Measurements from ENCODE around the gene GAS5. TPM values are rescaled to one million over a fixed set of nuclear protein-coding genes. Genes with fewer than 3 reads are reported as not detected.

The GAS5 gene
- polyA plus RNA-seq, 1 of the 3 experiments (the other 2 are of a cell fraction): 961 TPM

DNA sequence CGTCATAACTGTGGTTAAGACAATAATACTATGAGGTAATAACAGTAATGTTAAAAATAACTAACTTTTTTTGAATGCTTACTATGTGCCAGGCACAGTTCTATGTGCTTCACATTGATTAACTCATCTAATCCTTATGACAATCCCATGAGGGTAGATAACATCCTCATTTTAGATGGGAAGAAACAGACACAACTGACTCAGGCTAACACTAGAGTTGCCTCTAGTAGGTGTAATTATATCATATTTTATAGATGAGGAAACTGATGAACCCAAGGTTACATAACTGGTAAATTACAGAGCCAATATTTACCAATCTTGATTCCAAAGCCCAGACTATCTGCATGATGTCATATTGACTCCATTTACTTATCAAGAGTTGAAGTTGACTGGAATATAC lies 25.8 kb upstream of the GAS5 start:
- Histone ChIP-seq H3K27ac (ENCODE audit: low read depth in 2 of 2, low read length in 1 of 2) (no peak overlapping the region), H3K4me1 (ENCODE audit: control insufficient read depth in 1 of 2, insufficient read depth in 2 of 2, low read depth in 1 of 2, low read length in 1 of 2) (no peaks in the 10 kb centered on the region; a peak in 1 of 4 replicates), H4K20me1 (ENCODE audit: insufficient read depth) (no peaks in the 10 kb centered on the region), H2AFZ (ENCODE audit: low read depth) (no peak overlapping the region), H3K4me2 (no peak overlapping the region), H3K9ac (no peak overlapping the region), H3K4me3 (ENCODE audit: low read depth in 2 of 2, low read length in 1 of 2) (no peak overlapping the region), H3K9me2 (no peaks in the 10 kb centered on the region), H3K79me2 (ENCODE audit: insufficient read depth) (no peaks in the 10 kb centered on the region), H3K27me3 (ENCODE audit: insufficient read depth) (no peaks in the 10 kb centered on the region), H3K9me3 (no peaks in the 10 kb centered on the region), H3K36me3 (replicated peaks in 1 of 2; ENCODE audit: control insufficient read depth in 1 of 2, insufficient read depth in 2 of 2, low read length in 1 of 2) (peaks cover 7 to 44% of the 10 kb centered on the region in 2 experiments), H3F3A (replicated peaks; ENCODE audit: insufficient read depth) (no peaks in the 10 kb centered on the region)
- DNase-seq: no peak
- ChIA-PET CTCF (no interaction called here), POLR2A (no interaction called here)
- 92% methylated on average over 1 of the region's 1 CpG for WGBS (ENCODE audit: low lambda C conversion rate)
- no peak for TF ChIP-seq YY1 (IDR thresholded peaks at IDR 0.05; ENCODE audit: low read depth)
- no peak for TF ChIP-seq SIN3A (IDR thresholded peaks at IDR 0.05; ENCODE audit: borderline replicate concordance, low read depth, low read length)
- TF ChIP-seq TAF1 (IDR thresholded peaks at IDR 0.05; ENCODE audit: borderline replicate concordance, low read depth, low read length): no peak
- TF ChIP-seq FOXJ3 (CRISPR knock-in tag; IDR thresholded peaks at IDR 0.05): no peak
- no peak for TF ChIP-seq RXRA (IDR thresholded peaks at IDR 0.05; ENCODE audit: borderline replicate concordance, low read depth)
- TF ChIP-seq NFIC (IDR thresholded peaks at IDR 0.05; ENCODE audit: borderline replicate concordance): no peak
- no peak for TF ChIP-seq TCF12 (IDR thresholded peaks at IDR 0.05)

DNA sequence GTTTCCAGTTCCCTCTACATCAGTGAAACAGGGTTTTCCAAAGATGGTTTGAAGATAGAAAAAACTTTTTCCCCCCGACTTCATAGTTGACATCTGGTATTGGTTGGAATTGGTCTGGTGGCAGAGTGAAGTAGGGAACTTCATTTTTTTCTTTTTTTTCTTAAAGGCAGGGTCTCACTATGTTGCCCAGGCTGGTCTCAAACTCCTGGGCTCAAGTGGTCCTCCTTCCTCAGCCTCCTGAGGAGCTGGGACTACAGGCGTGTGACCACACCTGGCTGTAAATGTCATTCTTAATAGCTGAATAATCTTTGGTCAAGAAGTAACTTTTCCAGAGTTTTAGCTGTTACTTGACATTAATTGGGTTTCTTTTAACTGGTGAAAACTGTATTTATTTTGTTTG lies 22.1 kb upstream of the GAS5 start:
- H3K27ac ChIP-seq (ENCODE audit: low read depth in 2 of 2, low read length in 1 of 2): no peak overlapping the region
- H3K27me3 ChIP-seq (ENCODE audit: insufficient read depth): no peaks in the 10 kb centered on the region
- 93% methylated on average over 2 of the region's 2 CpGs for whole genome bisulfite sequencing (ENCODE audit: low lambda C conversion rate)
- no peaks in the 10 kb centered on the region for H3K9me2 ChIP-seq
- no peaks in the 10 kb centered on the region for H3K9me3 ChIP-seq
- ChIA-PET POLR2A (no interaction called here), CTCF (no interaction called here)
- no peaks in the 10 kb centered on the region for H4K20me1 ChIP-seq (ENCODE audit: insufficient read depth)
- peaks cover 36 to 68% of the 10 kb centered on the region in 2 experiments for H3K36me3 ChIP-seq (replicated peaks in 1 of 2; ENCODE audit: control insufficient read depth in 1 of 2, insufficient read depth in 2 of 2, low read length in 1 of 2)
- no peak for DNase-seq
- H3K4me2 ChIP-seq: no peak overlapping the region
- no peaks in the 10 kb centered on the region for H3K4me1 ChIP-seq (ENCODE audit: control insufficient read depth in 1 of 2, insufficient read depth in 2 of 2, low read depth in 1 of 2, low read length in 1 of 2)
- H3F3A ChIP-seq (replicated peaks; ENCODE audit: insufficient read depth): no peaks in the 10 kb centered on the region
- no peak overlapping the region for H3K4me3 ChIP-seq (ENCODE audit: low read depth in 2 of 2, low read length in 1 of 2)
- no peak overlapping the region for H3K9ac ChIP-seq
- no peaks in the 10 kb centered on the region for H3K79me2 ChIP-seq (ENCODE audit: insufficient read depth)
- TF ChIP-seq SIN3A (IDR thresholded peaks at IDR 0.05; ENCODE audit: borderline replicate concordance, low read depth, low read length) (no peak), TEAD4 (IDR thresholded peaks at IDR 0.05; ENCODE audit: borderline replicate concordance, insufficient read depth) (no peak), RXRA (IDR thresholded peaks at IDR 0.05; ENCODE audit: borderline replicate concordance, low read depth) (no peak), TAF1 (IDR thresholded peaks at IDR 0.05; ENCODE audit: borderline replicate concordance, low read depth, low read length) (no peak), MXI1 (IDR thresholded peaks at IDR 0.05; ENCODE audit: low read depth, low read length) (no peak), EP300 (IDR thresholded peaks at IDR 0.05; ENCODE audit: borderline replicate concordance in 1 of 2, low read depth in 1 of 2, low read length in 1 of 2) (no peak), JUND (IDR thresholded peaks at IDR 0.05) (no peak), YY1 (IDR thresholded peaks at IDR 0.05; ENCODE audit: low read depth) (no peak), GABPA (IDR thresholded peaks at IDR 0.05; ENCODE audit: low read depth) (no peak), FOSL2 (IDR thresholded peaks at IDR 0.05; ENCODE audit: borderline replicate concordance, low read depth) (no peak), TCF12 (IDR thresholded peaks at IDR 0.05) (no peak), RFX5 (IDR thresholded peaks at IDR 0.05; ENCODE audit: low read length) (no peak)
- TF ChIP-seq, protein P1, sequence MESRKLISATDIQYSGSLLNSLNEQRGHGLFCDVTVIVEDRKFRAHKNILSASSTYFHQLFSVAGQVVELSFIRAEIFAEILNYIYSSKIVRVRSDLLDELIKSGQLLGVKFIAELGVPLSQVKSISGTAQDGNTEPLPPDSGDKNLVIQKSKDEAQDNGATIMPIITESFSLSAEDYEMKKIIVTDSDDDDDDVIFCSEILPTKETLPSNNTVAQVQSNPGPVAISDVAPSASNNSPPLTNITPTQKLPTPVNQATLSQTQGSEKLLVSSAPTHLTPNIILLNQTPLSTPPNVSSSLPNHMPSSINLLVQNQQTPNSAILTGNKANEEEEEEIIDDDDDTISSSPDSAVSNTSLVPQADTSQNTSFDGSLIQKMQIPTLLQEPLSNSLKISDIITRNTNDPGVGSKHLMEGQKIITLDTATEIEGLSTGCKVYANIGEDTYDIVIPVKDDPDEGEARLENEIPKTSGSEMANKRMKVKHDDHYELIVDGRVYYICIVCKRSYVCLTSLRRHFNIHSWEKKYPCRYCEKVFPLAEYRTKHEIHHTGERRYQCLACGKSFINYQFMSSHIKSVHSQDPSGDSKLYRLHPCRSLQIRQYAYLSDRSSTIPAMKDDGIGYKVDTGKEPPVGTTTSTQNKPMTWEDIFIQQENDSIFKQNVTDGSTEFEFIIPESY (IDR thresholded peaks at IDR 0.05; ENCODE audit: borderline replicate concordance, low read depth): no peak
- TF ChIP-seq, protein P2, sequence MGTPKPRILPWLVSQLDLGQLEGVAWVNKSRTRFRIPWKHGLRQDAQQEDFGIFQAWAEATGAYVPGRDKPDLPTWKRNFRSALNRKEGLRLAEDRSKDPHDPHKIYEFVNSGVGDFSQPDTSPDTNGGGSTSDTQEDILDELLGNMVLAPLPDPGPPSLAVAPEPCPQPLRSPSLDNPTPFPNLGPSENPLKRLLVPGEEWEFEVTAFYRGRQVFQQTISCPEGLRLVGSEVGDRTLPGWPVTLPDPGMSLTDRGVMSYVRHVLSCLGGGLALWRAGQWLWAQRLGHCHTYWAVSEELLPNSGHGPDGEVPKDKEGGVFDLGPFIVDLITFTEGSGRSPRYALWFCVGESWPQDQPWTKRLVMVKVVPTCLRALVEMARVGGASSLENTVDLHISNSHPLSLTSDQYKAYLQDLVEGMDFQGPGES (IDR thresholded peaks at IDR 0.05; ENCODE audit: low read depth, low read length): no peak
- no peak overlapping the region for H2AFZ ChIP-seq (ENCODE audit: low read depth)

All from SK-N-SH (cell line).